Activated CD8-positive, alpha-beta memory T cell treated with anti-CD3 and anti-CD28 coated beads, Interleukin-2, amount 50 U/mL, for 1 hour (primary cell): ENCODE data around the gene PEDS1.
A peak's percentile ranks its signal among the peaks of the same experiment; 100 is the strongest.
"Not testable (repeated sequence)": the region's sequence is repeated elsewhere in the genome, so short reads cannot be mapped to it uniquely, and the experiment has no call there.

ENCODE experiments used
- DNase-seq: peaks from one replicate; pipeline ENCODE4 v3.0.0-alpha.2; 2020; ENCODE audit errors: extremely low read depth

Gene PEDS1

GRCh38 chr20:50163570-50164317 is 10.2 kb upstream of the PEDS1 start:
- no peak for DNase-seq

- not testable (repeated sequence) for DNase-seq
Observed at GRCh38 chr20:50161494-50161893, 8.0 kb upstream of the PEDS1 start.

GRCh38 chr20:50153153-50153499 is 397 bp downstream of the PEDS1 start:
- no peak for DNase-seq

- no peak for DNase-seq
Observed at GRCh38 chr20:50152394-50153152, 950 bp downstream of the PEDS1 start.

GRCh38 chr20:50151034-50151743 is 2.3 kb downstream of the PEDS1 start:
- no peak for DNase-seq

- no peak for DNase-seq
Observed at GRCh38 chr20:50149481-50150254, 3.9 kb downstream of the PEDS1 start.

- peak; percentile 50 for DNase-seq
Observed at GRCh38 chr20:50146732-50147662, 6.5 kb downstream of the PEDS1 start.

- DNase-seq, result no peak
Observed at GRCh38 chr20:50146214-50146613, 7.3 kb downstream of the PEDS1 start.

- no peak for DNase-seq
Observed at GRCh38 chr20:50145566-50145965, 8.0 kb downstream of the PEDS1 start.

- DNase-seq, result no peak
Observed at GRCh38 chr20:50144362-50144761, 9.2 kb downstream of the PEDS1 start.

- no peak for DNase-seq
Observed at GRCh38 chr20:50142812-50143211, 10.7 kb downstream of the PEDS1 start.

GRCh38 chr20:50141811-50142561 is 11.5 kb downstream of the PEDS1 start:
- DNase-seq, result no peak

- DNase-seq, result no peak
Observed at GRCh38 chr20:50141018-50141675, 12.4 kb downstream of the PEDS1 start.

- DNase-seq, result no peak
Observed at GRCh38 chr20:50140339-50140859, 13.1 kb downstream of the PEDS1 start.

- no peak for DNase-seq
Observed at GRCh38 chr20:50138479-50139393, 14.8 kb downstream of the PEDS1 start.

- no peak for DNase-seq
Observed at GRCh38 chr20:50138120-50138478, 15.4 kb downstream of the PEDS1 start.

GRCh38 chr20:50137702-50138101 is 15.8 kb downstream of the PEDS1 start:
- not testable (repeated sequence) for DNase-seq
